A549 (cell line): ENCODE data around the gene TRPV3. TPM values are rescaled to one million over a fixed set of nuclear protein-coding genes. Genes with fewer than 3 reads are reported as not detected.

ENCODE experiments used
- ATAC-seq, 2 experiments: fragments of 200-7000 bp in 1 of 2; fragments of >200 bp in 1 of 2; cut with Nextera tagmentation in 1 of 2; cut with Tn5 transposase in 1 of 2; 3 replicates each; pipeline versions ENCODE4 v1.8.0 to v1.9.1; 2018 to 2020; ENCODE audit warnings: mild to moderate bottlenecking in 1 of 2, moderate library complexity in 1 of 2
- CTCF ChIA-PET: fragments of 300-600 bp; sonication (Branson Sonifier 250); formaldehyde crosslinking; extraction: SDS; loops from one replicate; lab custom pipeline; 2021; ENCODE audit warnings: antibody characterized with exemption, inconsistent platforms; lab: Yijun Ruan, JAX
- POLR2A ChIA-PET: fragments of 350-600 bp; formaldehyde crosslinking; extraction: SDS; loops from one replicate; lab custom pipeline; 2021; ENCODE audit warnings: antibody characterized with exemption, inconsistent platforms; lab: Yijun Ruan, JAX
- DNase-seq, 2 experiments: peaks; one replicate each; pipeline versions ENCODE4 v3.0.0 to v3.0.0-alpha.2; 2011 to 2016; ENCODE audit warnings: low read depth in 1 of 2, low spot score in 1 of 2
- FAIRE-seq: peaks from 2 replicates; lab custom pipeline; 2011; peaks lifted over from hg19 to GRCh38; lab: Jason Lieb, UNC
- H3K27ac ChIP-seq, 2 experiments: fragments of >200 bp; sonication (Bioruptor Twin); formaldehyde crosslinking; 3 replicates each; pipeline ENCODE4 v1.5.1; 2016 to 2017
- H3K4me1 ChIP-seq: fragments of >200 bp; sonication (Bioruptor Twin); formaldehyde crosslinking; 3 replicates; pipeline ENCODE4 v1.6.1; 2016
- H3K4me2 ChIP-seq: fragments of >200 bp; sonication (Bioruptor Twin); formaldehyde crosslinking; 3 replicates; pipeline ENCODE4 v1.6.1; 2016
- H3K4me3 ChIP-seq: fragments of >200 bp; sonication (Bioruptor Twin); formaldehyde crosslinking; 3 replicates; pipeline ENCODE4 v1.5.1; 2016
- H3K9me3 ChIP-seq: fragments of >200 bp; sonication (Bioruptor Twin); formaldehyde crosslinking; 3 replicates; pipeline ENCODE4 v1.6.1; 2016
- CEBPB ChIP-seq, 2 experiments: fragments of >200 bp in 1 of 2; sonication (Bioruptor Twin) in 1 of 2; formaldehyde crosslinking in 1 of 2; IDR thresholded peaks; 2 replicates each; pipeline ENCODE4 v1.6.1; 2012 to 2016
- CHD2 ChIP-seq: fragments of 150-350 bp; IDR thresholded peaks from 2 replicates; pipeline ENCODE4 v1.6.1; 2014; ENCODE audit warnings: low read length; ENCODE audit not compliant: partially characterized antibody
- CHD4 ChIP-seq: fragments of 200-600 bp; sonication (generic); IDR thresholded peaks from 2 replicates; pipeline ENCODE4 v1.6.1; 2016; ENCODE audit warnings: antibody characterized with exemption, mild to moderate bottlenecking, borderline replicate concordance
- EHMT2 ChIP-seq: fragments of 200-600 bp; sonication (generic); IDR thresholded peaks from 2 replicates; pipeline ENCODE4 v1.6.1; 2016; ENCODE audit warnings: antibody characterized with exemption, low read depth, mild to moderate bottlenecking, moderate library complexity
- ELK1 ChIP-seq: fragments of 150-350 bp; IDR thresholded peaks from 2 replicates; pipeline ENCODE4 v1.6.1; 2014; ENCODE audit warnings: low read depth, mild to moderate bottlenecking, low read length
- ESRRA ChIP-seq: fragments of 150-350 bp; IDR thresholded peaks from 2 replicates; pipeline ENCODE4 v1.6.1; 2014; ENCODE audit warnings: mild to moderate bottlenecking, low read length, borderline replicate concordance
- FOXS1 ChIP-seq: fragments of 250-450 bp; sonication (Bioruptor Pico); IDR thresholded peaks from 2 replicates; pipeline ENCODE4 v1.5.0; 2020; ENCODE audit warnings: mild to moderate bottlenecking, moderate library complexity
- HEYL ChIP-seq: fragments of 250-450 bp; sonication (Bioruptor Pico); IDR thresholded peaks from 2 replicates; pipeline ENCODE4 v1.8.0; 2021; ENCODE audit warnings: mild to moderate bottlenecking, moderate library complexity
- HOXA7 ChIP-seq: fragments of 250-450 bp; sonication (Bioruptor Pico); IDR thresholded peaks from 2 replicates; pipeline ENCODE4 v1.5.0; 2020; ENCODE audit warnings: mild to moderate bottlenecking, moderate library complexity
- HOXB13 ChIP-seq: fragments of 250-450 bp; sonication (Bioruptor Pico); IDR thresholded peaks from 2 replicates; pipeline ENCODE4 v1.5.0; 2020; ENCODE audit warnings: low read depth, mild to moderate bottlenecking, moderate library complexity
- HOXB5 ChIP-seq: fragments of 250-450 bp; sonication (Bioruptor Pico); IDR thresholded peaks from 2 replicates; pipeline ENCODE4 v1.5.0; 2020; ENCODE audit warnings: mild to moderate bottlenecking, moderate library complexity
- KDM5A ChIP-seq: fragments of 200-600 bp; sonication (generic); IDR thresholded peaks from 2 replicates; pipeline ENCODE4 v1.6.1; 2016; ENCODE audit warnings: antibody characterized with exemption, mild to moderate bottlenecking
- NPAS2 ChIP-seq: fragments of 250-450 bp; sonication (Bioruptor Pico); IDR thresholded peaks from 2 replicates; pipeline ENCODE4 v1.8.0; 2022; ENCODE audit warnings: mild to moderate bottlenecking, moderate library complexity, borderline replicate concordance
- NR3C1 ChIP-seq: fragments of >200 bp; sonication (Bioruptor Twin); formaldehyde crosslinking; IDR thresholded peaks from 3 replicates; pipeline ENCODE4 v1.6.1; 2017
- PHF8 ChIP-seq: fragments of 200-600 bp; sonication (generic); IDR thresholded peaks from 2 replicates; pipeline ENCODE4 v1.6.1; 2016; ENCODE audit warnings: low read depth, mild to moderate bottlenecking, antibody characterized with exemption, moderate library complexity, borderline replicate concordance
- RARB ChIP-seq: fragments of 250-450 bp; sonication (Bioruptor Pico); IDR thresholded peaks from 2 replicates; pipeline ENCODE4 v1.8.0; 2021; ENCODE audit warnings: mild to moderate bottlenecking, moderate library complexity
- RCOR1 ChIP-seq: fragments of 150-350 bp; IDR thresholded peaks from 2 replicates; pipeline ENCODE4 v1.6.1; 2014; ENCODE audit warnings: antibody characterized with exemption, low read length, low read depth
- RNF2 ChIP-seq: fragments of 200-600 bp; sonication (generic); IDR thresholded peaks from 2 replicates; pipeline ENCODE4 v1.6.1; 2016; ENCODE audit warnings: low read depth, mild to moderate bottlenecking, antibody characterized with exemption, moderate library complexity, borderline replicate concordance
- SMC3 ChIP-seq: fragments of >200 bp; sonication (Bioruptor Twin); formaldehyde crosslinking; IDR thresholded peaks from 3 replicates; pipeline ENCODE4 v1.6.1; 2018; ENCODE audit warnings: inconsistent platforms
- SREBF2 ChIP-seq: fragments of 450-650 bp; IDR thresholded peaks from 2 replicates; pipeline ENCODE4 v1.6.1; 2014; ENCODE audit warnings: mild to moderate bottlenecking, moderate library complexity
- TP53 ChIP-seq: fragments of 250-450 bp; sonication (Bioruptor Pico); IDR thresholded peaks from 2 replicates; pipeline ENCODE4 v1.5.0; 2021; ENCODE audit warnings: mild to moderate bottlenecking, moderate library complexity
- USF2 ChIP-seq: fragments of 450-650 bp; IDR thresholded peaks from 2 replicates; pipeline ENCODE4 v1.6.1; 2014; ENCODE audit warnings: antibody characterized with exemption
- ZSCAN20 ChIP-seq: fragments of 250-450 bp; sonication (Bioruptor Pico); IDR thresholded peaks from 2 replicates; pipeline ENCODE4 v1.8.0; 2022; ENCODE audit warnings: mild to moderate bottlenecking, moderate library complexity
- WGBS: methylation state at CpG from one replicate; pipeline ENCODE4 v1.1.6; 2017; ENCODE audit errors: missing lambda C conversion rate; 5-methylcytosine and 5-hydroxymethylcytosine counted together
- polyA plus RNA-seq, 4 experiments: library from polyadenylated mRNA; depleted of rRNA in 3 of 4; stranded (reverse); fragments of >200 nt; fragmentation: RNase III in 1 of 4; extraction: RNeasy Plus Mini Kit Qiagen cat#74134 plus additional on column Dnase treatment in 1 of 4; gene quantifications; 2 replicates in 3 of 4; 3 replicates in 1 of 4; pipeline ENCODE4 v1.2.3, GENCODE V29; 2011 to 2017
- TF ChIP-seq, protein P1 (sequence below): IDR thresholded peaks from 2 replicates; pipeline ENCODE4 v1.6.1; 2012
- TF ChIP-seq, protein P2 (sequence below): IDR thresholded peaks from 2 replicates; pipeline ENCODE4 v1.6.1; 2012; ENCODE audit warnings: low read depth, borderline replicate concordance
- TF ChIP-seq, protein P3 (sequence below): fragments of >200 bp; sonication (Bioruptor Twin); formaldehyde crosslinking; IDR thresholded peaks from 3 replicates; pipeline ENCODE4 v1.5.1; 2016

TRPV3 gene
- polyA plus RNA-seq, 2 of the 4 experiments (the other 2 are of a cell fraction) = 0.46 to 1.2 TPM

- TF ChIP-seq, protein P1, sequence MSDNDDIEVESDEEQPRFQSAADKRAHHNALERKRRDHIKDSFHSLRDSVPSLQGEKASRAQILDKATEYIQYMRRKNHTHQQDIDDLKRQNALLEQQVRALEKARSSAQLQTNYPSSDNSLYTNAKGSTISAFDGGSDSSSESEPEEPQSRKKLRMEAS = no peak
- TF ChIP-seq, all 56 proteins: peak for 0
Measured at GRCh38 chr17:3546521-3546920, 11.1 kb downstream of the TRPV3 start (continued).

- ChIA-PET CTCF (interaction anchor here (0.6 to 1.2 kb wide), 3 partner anchors 10 to 1027 kb away, joined by 3 to 4 read pairs (median 3); no protein-coding TSS in a partner anchor), POLR2A (no interaction called here)
- WGBS = 57% methylated on average over 9 of the region's 9 CpGs
- Histone ChIP-seq H3K27ac (no peak overlapping the region), H3K4me2 (no peak overlapping the region), H3K9me3 (no peaks in the 10 kb centered on the region), H3K4me3 (no peak overlapping the region), H3K4me1 (no peaks in the 10 kb centered on the region)
- no peak for FAIRE-seq
- DNase-seq = no peak
- no peak for ATAC-seq
- TF ChIP-seq HOXB5 (CRISPR knock-in tag) (no peak), SREBF2 (no peak), EHMT2 (no peak), TP53 (CRISPR knock-in tag) (no peak), SMC3 (no peak), ZSCAN20 (no peak), RARB (CRISPR knock-in tag) (no peak), NPAS2 (CRISPR knock-in tag) (no peak), NR3C1 (no peak)
- TF ChIP-seq, protein P2, sequence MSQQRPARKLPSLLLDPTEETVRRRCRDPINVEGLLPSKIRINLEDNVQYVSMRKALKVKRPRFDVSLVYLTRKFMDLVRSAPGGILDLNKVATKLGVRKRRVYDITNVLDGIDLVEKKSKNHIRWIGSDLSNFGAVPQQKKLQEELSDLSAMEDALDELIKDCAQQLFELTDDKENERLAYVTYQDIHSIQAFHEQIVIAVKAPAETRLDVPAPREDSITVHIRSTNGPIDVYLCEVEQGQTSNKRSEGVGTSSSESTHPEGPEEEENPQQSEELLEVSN = no peak
Measured at GRCh38 chr17:3545151-3545550, 12.5 kb downstream of the TRPV3 start.

- Histone ChIP-seq H3K27ac (no peak overlapping the region), H3K4me1 (no peaks in the 10 kb centered on the region), H3K4me2 (no peak overlapping the region)
- no peak for DNase-seq
- CTCF ChIA-PET = interaction anchor here (0.6 to 1.2 kb wide), 2 partner anchors 9 to 319 kb away, joined by 3 to 4 read pairs; no protein-coding TSS in a partner anchor
- no peak for TF ChIP-seq CHD4
- TF ChIP-seq RARB (CRISPR knock-in tag) = no peak
- no peak for TF ChIP-seq SMC3
- TF ChIP-seq CHD2 = no peak
- no peak for TF ChIP-seq USF2
- TF ChIP-seq RCOR1 = no peak
- TF ChIP-seq SREBF2 = no peak
- TF ChIP-seq, protein P1 = no peak
- TF ChIP-seq, protein P3, sequence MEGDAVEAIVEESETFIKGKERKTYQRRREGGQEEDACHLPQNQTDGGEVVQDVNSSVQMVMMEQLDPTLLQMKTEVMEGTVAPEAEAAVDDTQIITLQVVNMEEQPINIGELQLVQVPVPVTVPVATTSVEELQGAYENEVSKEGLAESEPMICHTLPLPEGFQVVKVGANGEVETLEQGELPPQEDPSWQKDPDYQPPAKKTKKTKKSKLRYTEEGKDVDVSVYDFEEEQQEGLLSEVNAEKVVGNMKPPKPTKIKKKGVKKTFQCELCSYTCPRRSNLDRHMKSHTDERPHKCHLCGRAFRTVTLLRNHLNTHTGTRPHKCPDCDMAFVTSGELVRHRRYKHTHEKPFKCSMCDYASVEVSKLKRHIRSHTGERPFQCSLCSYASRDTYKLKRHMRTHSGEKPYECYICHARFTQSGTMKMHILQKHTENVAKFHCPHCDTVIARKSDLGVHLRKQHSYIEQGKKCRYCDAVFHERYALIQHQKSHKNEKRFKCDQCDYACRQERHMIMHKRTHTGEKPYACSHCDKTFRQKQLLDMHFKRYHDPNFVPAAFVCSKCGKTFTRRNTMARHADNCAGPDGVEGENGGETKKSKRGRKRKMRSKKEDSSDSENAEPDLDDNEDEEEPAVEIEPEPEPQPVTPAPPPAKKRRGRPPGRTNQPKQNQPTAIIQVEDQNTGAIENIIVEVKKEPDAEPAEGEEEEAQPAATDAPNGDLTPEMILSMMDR = no peak
- no peak for TF ChIP-seq RNF2
- no peak for TF ChIP-seq KDM5A
- TF ChIP-seq, all 56 proteins: peak for 0
- WGBS = 71% methylated on average over 5 of the region's 5 CpGs
- H3K4me3 ChIP-seq = no peak overlapping the region
- ATAC-seq = no peak
- no peaks in the 10 kb centered on the region for H3K9me3 ChIP-seq
- POLR2A ChIA-PET = no interaction called here
- FAIRE-seq = no peak
Measured at GRCh38 chr17:3544365-3544764, 13.2 kb downstream of the TRPV3 start.

DNA sequence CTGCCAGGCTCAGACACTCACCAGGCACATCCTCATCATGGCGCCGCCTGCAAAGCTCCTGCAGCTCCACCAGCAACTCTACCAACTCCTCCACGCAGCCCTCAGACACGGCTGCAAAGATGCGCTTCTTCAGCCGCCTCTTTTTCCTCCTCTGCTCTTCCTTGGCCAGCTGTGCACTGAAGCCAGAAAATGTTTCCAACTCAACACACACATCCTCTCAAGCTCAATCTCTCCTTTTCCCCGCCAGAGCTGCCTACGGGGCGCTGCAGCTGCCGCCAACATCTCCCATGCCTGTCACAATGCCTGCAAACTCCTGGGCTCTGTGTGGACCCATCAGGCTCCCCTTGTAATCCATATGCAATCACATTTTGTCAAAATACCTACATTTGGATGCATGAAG lies 14.2 kb downstream of the TRPV3 start:
- WGBS = 87% methylated on average over 10 of the region's 10 CpGs
- CTCF ChIA-PET = interaction anchor here (0.6 to 0.9 kb wide), 2 partner anchors 27 to 103 kb away, joined by 3 read pairs; no protein-coding TSS in a partner anchor
- Histone ChIP-seq H3K27ac (no peak overlapping the region), H3K4me2 (no peak overlapping the region), H3K4me1 (no peaks in the 10 kb centered on the region), H3K4me3 (no peak overlapping the region), H3K9me3 (no peaks in the 10 kb centered on the region)
- POLR2A ChIA-PET = no interaction called here
- DNase-seq = no peak
- no peak; a peak in 2 of 6 replicates for ATAC-seq
- FAIRE-seq = no peak
- no peak for TF ChIP-seq HOXA7
- TF ChIP-seq HEYL (CRISPR knock-in tag) = no peak
- no peak for TF ChIP-seq EHMT2
- no peak for TF ChIP-seq PHF8
- TF ChIP-seq ZSCAN20 = no peak
- TF ChIP-seq, protein P2 = no peak
- no peak for TF ChIP-seq ELK1
- no peak for TF ChIP-seq HOXB13 (CRISPR knock-in tag)
- no peak for TF ChIP-seq CEBPB (IDR thresholded peaks at IDR 0.05)
- TF ChIP-seq ESRRA = no peak
- no peak for TF ChIP-seq FOXS1 (CRISPR knock-in tag)
